Dermis microvascular lymphatic vessel endothelial cell (primary cell): ENCODE results near the gene TENT5C. TPM values are rescaled to one million over a fixed set of nuclear protein-coding genes. Genes with fewer than 3 reads are reported as not detected.

Experiments
- DNase-seq, 2 donors: peaks; one replicate each; pipeline versions ENCODE4 v3.0.0 to v3.0.0-alpha.2; 2010; ENCODE audit warnings: low read depth in 2 of 2
- total RNA-seq: library from RNA; depleted of rRNA; stranded (reverse); fragments of >200 nt; gene quantifications from 2 replicates; pipeline ENCODE4 v1.2.1, GENCODE V29; 2014

TENT5C gene
- total RNA-seq, 1 donor from 2014 or later, result 0.64 TPM

GRCh38 chr1:117634631-117635030 lies 28.8 kb downstream of the TENT5C start:
- no peak for DNase-seq

GRCh38 chr1:117635805-117636204 lies 30.0 kb downstream of the TENT5C start:
- no peak for DNase-seq

GRCh38 chr1:117636637-117637425 lies 31.0 kb downstream of the TENT5C start:
- DNase-seq, result no peak

GRCh38 chr1:117638141-117638540 lies 32.3 kb downstream of the TENT5C start:
- no peak for DNase-seq

GRCh38 chr1:117638759-117639158 lies 32.9 kb downstream of the TENT5C start:
- DNase-seq, result no peak

GRCh38 chr1:117639741-117640140 lies 33.9 kb downstream of the TENT5C start:
- DNase-seq, result no peak

GRCh38 chr1:117641536-117641935 lies 35.7 kb downstream of the TENT5C start:
- DNase-seq, result no peak

- DNase-seq, result no peak
These were observed 37.1 kb downstream of the TENT5C start for GRCh38 chr1:117642963-117643362.

- DNase-seq, result no peak
These were observed 37.8 kb downstream of the TENT5C start for GRCh38 chr1:117643601-117644000.

GRCh38 chr1:117644696-117645311 lies 39.0 kb downstream of the TENT5C start:
- DNase-seq, result no peak

- DNase-seq, result no peak
These were observed 39.5 kb downstream of the TENT5C start for GRCh38 chr1:117645343-117645742.

GRCh38 chr1:117646007-117646811 lies 40.4 kb downstream of the TENT5C start:
- no peak for DNase-seq

- no peak for DNase-seq
These were observed 41.1 kb downstream of the TENT5C start for GRCh38 chr1:117646956-117647355.

- DNase-seq, result no peak
These were observed 42.2 kb downstream of the TENT5C start for GRCh38 chr1:117648015-117648414.

GRCh38 chr1:117650840-117651568 lies 45.2 kb downstream of the TENT5C start:
- no peak for DNase-seq

- no peak for DNase-seq
These were observed 45.8 kb downstream of the TENT5C start for GRCh38 chr1:117651616-117652015.

- peak in 1 of 2 donors; percentile 11 for DNase-seq
These were observed 46.6 kb downstream of the TENT5C start for GRCh38 chr1:117652421-117652820.

GRCh38 chr1:117653195-117653594 lies 47.3 kb downstream of the TENT5C start:
- DNase-seq, result no peak

GRCh38 chr1:117653732-117654492 lies 48.1 kb downstream of the TENT5C start:
- DNase-seq, result peak; percentile 50 to 65

- DNase-seq, result no peak
These were observed 48.8 kb downstream of the TENT5C start for GRCh38 chr1:117654493-117655219.
